HCT116 (cell line): ENCODE results near the gene AMPD1. TPM values are rescaled to one million over a fixed set of nuclear protein-coding genes. Genes with fewer than 3 reads are reported as not detected.

Experiments used
- ATAC-seq: fragments of 200-7000 bp; cut with Tn5 transposase; 2 replicates; pipeline ENCODE4 v1.9.1; 2020; ENCODE audit warnings: mild to moderate bottlenecking, moderate library complexity
- BruUV-seq: library from RNA; stranded (reverse); fragments of 400-500 nt; replicated peaks from 2 replicates; lab custom pipeline; 2021; lab: Mats Ljungman, UMichigan
- CTCF ChIA-PET: fragments of 300-600 bp; sonication (Branson Sonifier 250); formaldehyde crosslinking; loops from one replicate; lab custom pipeline; 2021; ENCODE audit warnings: antibody characterized with exemption; lab: Charles Lee
- POLR2A ChIA-PET: fragments of 300-600, 350-600 bp; sonication (Branson Sonifier 250); formaldehyde crosslinking; loops from one replicate; lab custom pipeline; 2021; ENCODE audit warnings: antibody characterized with exemption; lab: Charles Lee
- RAD21 ChIA-PET, 2 experiments: fragments of 300-600 bp; sonication (Branson Sonifier 250); formaldehyde crosslinking; loops; one replicate each; lab custom pipeline; 2023; ENCODE audit warnings: low total read pairs in 2 of 2; ENCODE audit not compliant: uncharacterized antibody in 2 of 2, unreplicated experiment in 2 of 2, low non-redundant PET in 1 of 2; lab: Charles Lee
- DNase-seq: peaks from one replicate; pipeline ENCODE4 v3.0.0-alpha.2; 2010; ENCODE audit warnings: low read depth, low spot score
- H2AFZ ChIP-seq: fragments of 200-600 bp; shearing (Covaris generic), sonication (generic); 2 replicates; pipeline ENCODE4 v1.6.1; 2017; ENCODE audit warnings: low read depth, mixed run types, mixed read lengths, antibody characterized with exemption, low read length; ENCODE audit not compliant: poor library complexity, severe bottlenecking
- H3K27ac ChIP-seq: 2 replicates; pipeline ENCODE4 v1.5.1; 2012; ENCODE audit warnings: low read depth, low read length
- H3K27me3 ChIP-seq: fragments of 200-600 bp; sonication (generic); 2 replicates; pipeline ENCODE4 v1.6.1; 2016; ENCODE audit warnings: mixed run types, low read length, mixed read lengths; ENCODE audit not compliant: insufficient read depth
- H3K36me3 ChIP-seq, 2 experiments: fragments of 200-500 bp in 1 of 2; fragments of 200-600 bp in 1 of 2; sonication (Bioruptor generic) in 1 of 2; sonication (generic) in 1 of 2; 2 replicates each; pipeline versions ENCODE4 v1.5.1 to v1.6.1; 2014 to 2016; ENCODE audit warnings: low read length in 2 of 2, inconsistent platforms in 1 of 2, mixed read lengths in 1 of 2, mixed run types in 1 of 2; ENCODE audit not compliant: insufficient read depth in 2 of 2, control insufficient read depth in 1 of 2
- H3K4me1 ChIP-seq, 2 experiments: fragments of 200-600 bp in 1 of 2; sonication (generic) in 1 of 2; 2 replicates each; pipeline versions ENCODE4 v1.5.1 to v1.6.1; 2012 to 2017; ENCODE audit warnings: low read length in 2 of 2, inconsistent platforms in 1 of 2, mild to moderate bottlenecking in 1 of 2, mixed read lengths in 1 of 2, mixed run types in 1 of 2, moderate library complexity in 1 of 2; ENCODE audit not compliant: insufficient read depth in 2 of 2, control insufficient read depth in 1 of 2
- H3K4me2 ChIP-seq: fragments of 200-600 bp; sonication (generic); 2 replicates; pipeline ENCODE4 v1.6.1; 2017; ENCODE audit warnings: mixed run types, low read length, mixed read lengths
- H3K4me3 ChIP-seq, 2 experiments: fragments of 200-600 bp in 1 of 2; sonication (generic) in 1 of 2; replicated peaks in 1 of 2; 2 replicates each; pipeline ENCODE4 v1.5.1; 2011 to 2016; ENCODE audit warnings: low read length in 2 of 2, control low read depth in 1 of 2, low read depth in 1 of 2, mild to moderate bottlenecking in 1 of 2, mixed read lengths in 1 of 2, mixed run types in 1 of 2
- H3K79me2 ChIP-seq: fragments of 200-600 bp; sonication (generic); 2 replicates; pipeline ENCODE4 v1.6.1; 2017; ENCODE audit warnings: mild to moderate bottlenecking, mixed run types, low read length, moderate library complexity, mixed read lengths; ENCODE audit not compliant: insufficient read depth
- H3K9ac ChIP-seq: fragments of 200-600 bp; sonication (generic); 2 replicates; pipeline ENCODE4 v1.6.1; 2016; ENCODE audit warnings: low read length, mixed read lengths
- H3K9me2 ChIP-seq: fragments of 200-600 bp; sonication (generic), shearing (Covaris generic); 2 replicates; pipeline ENCODE4 v1.6.1; 2017; ENCODE audit warnings: mixed run types, mild to moderate bottlenecking, moderate library complexity; ENCODE audit not compliant: insufficient read depth
- H3K9me3 ChIP-seq, 2 experiments: fragments of 200-500 bp in 1 of 2; fragments of 200-600 bp in 1 of 2; sonication (Bioruptor generic) in 1 of 2; sonication (generic) in 1 of 2; 2 replicates each; pipeline ENCODE4 v1.6.1; 2014 to 2017; ENCODE audit warnings: low read length in 2 of 2, mixed read lengths in 2 of 2, inconsistent platforms in 1 of 2, low read depth in 1 of 2, mild to moderate bottlenecking in 1 of 2, mixed run types in 1 of 2, moderate library complexity in 1 of 2; ENCODE audit not compliant: control insufficient read depth in 1 of 2, insufficient read depth in 1 of 2
- H4K20me1 ChIP-seq: fragments of 200-600 bp; sonication (generic), shearing (Covaris generic); 2 replicates; pipeline ENCODE4 v1.6.1; 2017; ENCODE audit warnings: mixed run types, mild to moderate bottlenecking, moderate library complexity; ENCODE audit not compliant: insufficient read depth
- CBX3 ChIP-seq: IDR thresholded peaks from 2 replicates; pipeline ENCODE4 v1.6.1; 2012; ENCODE audit warnings: low read depth
- EGR1 ChIP-seq: IDR thresholded peaks from 2 replicates; pipeline ENCODE4 v1.6.1; 2012; ENCODE audit warnings: low read depth
- EZH2 ChIP-seq: fragments of 200-600 bp; sonication (generic); IDR thresholded peaks from 2 replicates; pipeline ENCODE4 v1.6.1; 2017; ENCODE audit warnings: antibody characterized with exemption, mixed run types
- JUND ChIP-seq: IDR thresholded peaks from 2 replicates; pipeline ENCODE4 v1.6.1; 2012
- POLR2AphosphoS5 ChIP-seq: IDR thresholded peaks from 2 replicates; pipeline ENCODE4 v1.6.1; 2011; ENCODE audit warnings: mild to moderate bottlenecking, low read depth, low read length, moderate library complexity
- SIN3A ChIP-seq: IDR thresholded peaks from 2 replicates; pipeline ENCODE4 v1.6.1; 2012; ENCODE audit warnings: low read depth
- SP1 ChIP-seq: IDR thresholded peaks from 2 replicates; pipeline ENCODE4 v1.6.1; 2012; ENCODE audit warnings: low read depth
- YY1 ChIP-seq: IDR thresholded peaks from 2 replicates; pipeline ENCODE4 v1.6.1; 2011; ENCODE audit warnings: low read length, low read depth, moderate library complexity, mild to moderate bottlenecking; ENCODE audit not compliant: insufficient replicate concordance; ENCODE audit errors: extremely low read depth
- ZFX ChIP-seq: fragments of 450-650 bp; IDR thresholded peaks from 2 replicates; pipeline ENCODE4 v1.6.1; 2017
- intact Hi-C: fragments of 100-400 bp; cut with micrococcal nuclease; formaldehyde crosslinking; loops from 2 replicates; pipeline ENCODE4 v1.10.0; 2022
- total RNA-seq: library from RNA; stranded (reverse); gene quantifications from one replicate; pipeline ENCODE4 v1.2.1, GENCODE V29; 2021; ENCODE audit not compliant: unreplicated experiment
- TF ChIP-seq, protein P1 (sequence below): IDR thresholded peaks from 2 replicates; pipeline ENCODE4 v1.6.1; 2012

Gene AMPD1
- total RNA-seq, 1 experiment from 2014 or later: not detected

GRCh38 chr1:114623364-114623763 is 72.0 kb downstream of the AMPD1 start:
- Histone ChIP-seq H3K4me1 (no peaks in the 10 kb centered on the region), H3K36me3 (no peaks in the 10 kb centered on the region)

More at GRCh38 chr1:114623364-114623763, 72.0 kb downstream of the AMPD1 start:
- Histone ChIP-seq H2AFZ (no peak overlapping the region), H3K9me2 (no peaks in the 10 kb centered on the region), H3K27me3 (no peaks in the 10 kb centered on the region), H3K9ac (no peak overlapping the region), H3K79me2 (no peaks in the 10 kb centered on the region), H3K9me3 (no peaks in the 10 kb centered on the region), H3K4me3 (no peak overlapping the region), H3K4me2 (no peak overlapping the region), H4K20me1 (no peaks in the 10 kb centered on the region)
- no TSS peak for BruUV-seq
- intact Hi-C loops: no loop called here
- POLR2A ChIA-PET: no interaction called here
- RAD21 ChIA-PET: no interaction called here
- ATAC-seq (no peak), DNase-seq (no peak)
- CTCF ChIA-PET: no interaction called here
- TF ChIP-seq, protein P1, sequence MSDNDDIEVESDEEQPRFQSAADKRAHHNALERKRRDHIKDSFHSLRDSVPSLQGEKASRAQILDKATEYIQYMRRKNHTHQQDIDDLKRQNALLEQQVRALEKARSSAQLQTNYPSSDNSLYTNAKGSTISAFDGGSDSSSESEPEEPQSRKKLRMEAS: no peak
- no peak for TF ChIP-seq SP1
- no peak for TF ChIP-seq JUND
- TF ChIP-seq EZH2: no peak
- no peak for TF ChIP-seq EGR1
- TF ChIP-seq POLR2AphosphoS5: no peak
- no peak for TF ChIP-seq ZFX
- TF ChIP-seq YY1: no peak
- no peak for TF ChIP-seq CBX3
- no peak for TF ChIP-seq SIN3A
- TF ChIP-seq, all 23 proteins: peak for 0
- H3K27ac ChIP-seq: no peak overlapping the region

Other genes starting within 250 kb of the AMPD1 start
- gene TRIM33, start 184.3 kb downstream of the AMPD1 start, total RNA-seq: 41.2 TPM
- gene BCAS2, start 113.9 kb downstream of the AMPD1 start, total RNA-seq: 45.2 TPM
- gene DENND2C, start 25.5 kb downstream of the AMPD1 start, total RNA-seq: 3.6 TPM
- gene NRAS, start 21.2 kb upstream of the AMPD1 start, total RNA-seq: 48.0 TPM
- gene CSDE1, start 62.4 kb upstream of the AMPD1 start, total RNA-seq: 515 TPM
- 60.7 TPM for gene SIKE1, start 85.1 kb upstream of the AMPD1 start, total RNA-seq
- gene SYCP1, start 159.3 kb upstream of the AMPD1 start, total RNA-seq: not detected